HepG2 (cell line): Measurements from ENCODE around the gene ASPHD1. TPM values are rescaled to one million over a fixed set of nuclear protein-coding genes. Genes with fewer than 3 reads are reported as not detected.
A peak's percentile ranks its signal among the peaks of the same experiment; 100 is the strongest.

Source experiments
- ATAC-seq: fragments of 200-7000 bp; cut with Tn5 transposase; 3 replicates; pipeline ENCODE4 v1.9.1; 2020; ENCODE audit warnings: mild to moderate bottlenecking, moderate library complexity
- BruUV-seq: library from RNA; stranded (reverse); fragments of 400-500 nt; replicated peaks from 2 replicates; lab custom pipeline; 2021; lab: Mats Ljungman, UMichigan
- CTCF ChIA-PET: fragments of 300-600 bp; formaldehyde crosslinking; extraction: SDS; loops from one replicate; lab custom pipeline; 2021; ENCODE audit warnings: low total read pairs, inconsistent platforms, low intra/inter-chr PET ratio; lab: Yijun Ruan, JAX
- POLR2A ChIA-PET: fragments of 350-600 bp; sonication (Branson Sonifier 250); formaldehyde crosslinking; loops from one replicate; lab custom pipeline; 2020; ENCODE audit warnings: antibody characterized with exemption, inconsistent platforms; lab: Yijun Ruan, JAX
- DNase-seq: peaks from one replicate; pipeline ENCODE4 v3.0.0-alpha.2; 2015; ENCODE audit warnings: low spot score
- FAIRE-seq: peaks from 3 replicates; lab custom pipeline; 2011; peaks lifted over from hg19 to GRCh38; lab: Jason Lieb, UNC
- H2AFZ ChIP-seq: one replicate; pipeline ENCODE4 v1.6.1; 2011; ENCODE audit warnings: low read length, inconsistent platforms
- H3K27ac ChIP-seq: fragments of 300-600 bp; 3 replicates; pipeline ENCODE4 v1.8.0; 2011; ENCODE audit warnings: mixed run types, mild to moderate bottlenecking, mixed read lengths, low read length, inconsistent platforms; ENCODE audit not compliant: insufficient read depth; ENCODE audit errors: extremely low read length
- H3K27me3 ChIP-seq, 2 experiments: fragments of 200-600 bp in 1 of 2; 2 replicates in 1 of 2; 3 replicates in 1 of 2; pipeline versions ENCODE4 v1.6.0 to v1.8.0; 2011; ENCODE audit warnings: low read length in 2 of 2, mild to moderate bottlenecking in 2 of 2, moderate library complexity in 2 of 2, inconsistent platforms in 1 of 2; ENCODE audit not compliant: insufficient read depth in 2 of 2, control insufficient read depth in 1 of 2
- H3K36me3 ChIP-seq, 2 experiments: fragments of 200-600 bp in 1 of 2; replicated peaks in 1 of 2; 2 replicates in 1 of 2; 3 replicates in 1 of 2; pipeline versions ENCODE4 v1.5.1 to v1.8.0; 2011; ENCODE audit warnings: low read length in 2 of 2, inconsistent platforms in 1 of 2; ENCODE audit not compliant: insufficient read depth in 2 of 2, control insufficient read depth in 1 of 2
- H3K4me1 ChIP-seq: 2 replicates; pipeline ENCODE4 v1.5.1; 2012; ENCODE audit warnings: low read length, inconsistent platforms; ENCODE audit not compliant: insufficient read depth
- H3K4me2 ChIP-seq: 2 replicates; pipeline ENCODE4 v1.6.0; 2011; ENCODE audit warnings: low read depth, low read length, inconsistent platforms
- H3K4me3 ChIP-seq, 3 experiments: fragments of 200-600 bp in 1 of 3; sonication (generic), shearing (Covaris generic) in 1 of 3; replicated peaks in 1 of 3; 2 replicates each; pipeline ENCODE4 v1.5.1; 2011 to 2016; ENCODE audit warnings: low read length in 3 of 3, inconsistent platforms in 2 of 3, low read depth in 2 of 3, mild to moderate bottlenecking in 2 of 3, control low read depth in 1 of 3, mixed read lengths in 1 of 3; ENCODE audit not compliant: insufficient read depth in 1 of 3
- H3K79me2 ChIP-seq: one replicate; pipeline ENCODE4 v1.6.1; 2011; ENCODE audit warnings: low read length, inconsistent platforms; ENCODE audit not compliant: insufficient read depth
- H3K9ac ChIP-seq: 2 replicates; pipeline ENCODE4 v1.6.0; 2011; ENCODE audit warnings: mild to moderate bottlenecking, low read depth, low read length, inconsistent platforms; ENCODE audit not compliant: insufficient read depth
- H3K9me3 ChIP-seq: 2 replicates; pipeline ENCODE4 v1.5.1; 2012; ENCODE audit warnings: mild to moderate bottlenecking, low read length
- H4K20me1 ChIP-seq: 2 replicates; pipeline ENCODE4 v1.6.0; 2011; ENCODE audit warnings: inconsistent platforms, mild to moderate bottlenecking, low read length, moderate library complexity; ENCODE audit not compliant: insufficient read depth
- AGO2 ChIP-seq: fragments of 200-400 bp; formaldehyde crosslinking; optimal IDR thresholded peaks from 2 replicates; pipeline ENCODE3; 2017; ENCODE audit warnings: mild to moderate bottlenecking, low read depth, low read length, moderate library complexity
- ELF1 ChIP-seq: sonication (generic); formaldehyde crosslinking; IDR thresholded peaks from 2 replicates; pipeline ENCODE4 v1.4.0; 2020; ENCODE audit warnings: missing genetic modification reagents
- KAT7 ChIP-seq: IDR thresholded peaks from 2 replicates; pipeline ENCODE4 v1.6.1; 2018; ENCODE audit warnings: borderline replicate concordance, missing compliant biosample characterization
- POGZ ChIP-seq: sonication (generic); formaldehyde crosslinking; IDR thresholded peaks from 2 replicates; pipeline ENCODE4 v1.4.0; 2020; ENCODE audit warnings: mild to moderate bottlenecking, missing genetic modification reagents
- SKI ChIP-seq: fragments of 450-650 bp; IDR thresholded peaks from one replicate; pipeline ENCODE4 v1.6.1; 2018; ENCODE audit warnings: mild to moderate bottlenecking; ENCODE audit not compliant: partially characterized antibody
- SMARCC2 ChIP-seq: fragments of 450-650 bp; IDR thresholded peaks from 2 replicates; pipeline ENCODE4 v1.6.1; 2017; ENCODE audit warnings: antibody characterized with exemption, mild to moderate bottlenecking
- TRAFD1 ChIP-seq: sonication (generic); formaldehyde crosslinking; IDR thresholded peaks from 2 replicates; pipeline ENCODE4 v1.5.1; 2020; ENCODE audit warnings: missing genetic modification reagents, mild to moderate bottlenecking, borderline replicate concordance
- ZNF232 ChIP-seq: sonication (generic); formaldehyde crosslinking; IDR thresholded peaks from 2 replicates; pipeline ENCODE4 v1.4.0; 2020; ENCODE audit warnings: missing genetic modification reagents, borderline replicate concordance
- ZNF280B ChIP-seq: sonication (generic); formaldehyde crosslinking; IDR thresholded peaks from 2 replicates; pipeline ENCODE4 v1.5.0; 2020; ENCODE audit warnings: missing genetic modification reagents, mild to moderate bottlenecking, borderline replicate concordance
- ZNF552 ChIP-seq: sonication (generic); formaldehyde crosslinking; IDR thresholded peaks from 2 replicates; pipeline ENCODE4 v1.9.0; 2022; ENCODE audit warnings: missing genetic modification reagents, mild to moderate bottlenecking, borderline replicate concordance
- WGBS: methylation state at CpG from one replicate; pipeline ENCODE4 v1.1.6; 2017; ENCODE audit warnings: low lambda C conversion rate; 5-methylcytosine and 5-hydroxymethylcytosine counted together
- in situ Hi-C: cut with HindIII; loops from 2 replicates; pipeline ENCODE4 v1.10.0; 2017; ENCODE audit warnings: low pct_unique_long_range_greater_than_20kb; ENCODE audit not compliant: extremely low pct_ligation_motif_present
- intact Hi-C: fragments of 100-400 bp; cut with micrococcal nuclease; formaldehyde crosslinking; loops from one replicate; pipeline ENCODE4 v1.10.0; 2022; ENCODE audit not compliant: unreplicated experiment
- polyA plus RNA-seq, 8 experiments: library from polyadenylated mRNA; depleted of rRNA in 3 of 8; stranded (reverse) in 7 of 8; unstranded in 1 of 8; fragments of >200 nt; fragmentation: Illumina TruSeq in 4 of 8; extraction: Trizol in 4 of 8; gene quantifications; 2 replicates each; pipeline versions ENCODE4 v1.2.1 to v1.2.3, GENCODE V29; 2011 to 2016; ENCODE audit warnings: low read depth in 4 of 8, missing spikeins in 1 of 8, mixed read lengths in 1 of 8; ENCODE audit not compliant: insufficient read depth in 1 of 8
- total RNA-seq, 5 experiments: library from RNA; depleted of rRNA; stranded (reverse); fragments of >200 nt; fragmentation: Illumina TruSeq; extraction: Trizol; gene quantifications; 2 replicates each; pipeline ENCODE4 v1.2.3, GENCODE V29; 2016; ENCODE audit warnings: low read depth in 1 of 5

ASPHD1 gene
- total and polyA plus RNA-seq, 2 of the 13 experiments (the other 11 are each of a cell fraction or from before 2014, with no cell fraction given), result 13.1 to 19.7 TPM

DNA sequence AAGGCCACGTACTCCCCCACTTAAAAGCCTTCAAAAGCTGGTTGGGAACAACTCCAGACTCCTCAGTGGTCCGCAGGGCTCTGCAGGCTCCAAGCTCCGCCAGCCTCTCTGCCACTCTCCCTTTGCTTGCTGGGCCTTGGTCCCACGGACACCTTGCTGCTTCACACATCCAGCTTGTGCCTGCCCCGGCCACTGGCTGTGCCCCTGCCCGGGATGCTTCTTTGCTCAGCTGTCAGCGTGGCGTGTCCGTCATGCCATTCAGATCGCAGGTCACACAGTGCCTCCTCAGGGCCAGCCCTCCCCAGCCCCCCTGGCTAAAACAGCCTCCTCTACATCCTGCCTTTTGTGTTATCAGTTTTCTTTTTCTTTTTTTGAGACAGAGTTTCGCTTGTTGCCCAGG lies 11.8 kb downstream of the ASPHD1 start:
- CTCF ChIA-PET, result no interaction called here
- FAIRE-seq (no peak), DNase-seq (no peak), ATAC-seq (peak; percentile 19)
- peaks cover 19% of the 10 kb centered on the region for H3K4me1 ChIP-seq
- no peaks in the 10 kb centered on the region for H3K79me2 ChIP-seq
- no peak overlapping the region for H3K9ac ChIP-seq
- no peak overlapping the region for H3K4me2 ChIP-seq
- POLR2A ChIA-PET, result interaction anchor here (1.3 to 6.2 kb wide), 2 partner anchors 11 to 14 kb away, joined by 7 to 49 read pairs; partner anchors contain the start of genes ASPHD1, KCTD13 and SEZ6L2
- H4K20me1 ChIP-seq, result no peaks in the 10 kb centered on the region
- WGBS, result 94% methylated on average over 10 of the region's 11 CpGs
- no peaks in the 10 kb centered on the region for H3K9me3 ChIP-seq
- no peaks in the 10 kb centered on the region; a peak in 2 of 5 replicates for H3K36me3 ChIP-seq
- BruUV-seq, result no TSS peak
- H3K4me3 ChIP-seq, result no peak overlapping the region
- in situ Hi-C loops (no loop called here), intact Hi-C loops (no loop called here)
- no peaks in the 10 kb centered on the region for H3K27me3 ChIP-seq
- no peak overlapping the region for H3K27ac ChIP-seq
- H2AFZ ChIP-seq, result no peak overlapping the region
- TF ChIP-seq ZNF552 (CRISPR knock-in tag) (0 out of 2 replicates have a peak, but pooled peaks have one; percentile 32), SKI (no peak), AGO2 (peak; percentile 93), ZNF280B (CRISPR knock-in tag) (peak; percentile 35; the same call in 1 of the 2 replicates)

- no peak overlapping the region for H3K4me3 ChIP-seq
- no peak for DNase-seq
- no peak for ATAC-seq
- POLR2A ChIA-PET, result interaction anchor here (4.8 to 6.2 kb wide), 2 partner anchors 12 to 13 kb away, joined by 34 to 49 read pairs; partner anchors contain the start of genes ASPHD1, KCTD13 and SEZ6L2
- intact Hi-C loops, result no loop called here
- no peak overlapping the region for H3K4me2 ChIP-seq
- H3K9me3 ChIP-seq, result no peaks in the 10 kb centered on the region
- no peaks in the 10 kb centered on the region for H4K20me1 ChIP-seq
- no peaks in the 10 kb centered on the region for H3K27me3 ChIP-seq
- no peaks in the 10 kb centered on the region for H3K79me2 ChIP-seq
- peaks cover 14% of the 10 kb centered on the region for H3K4me1 ChIP-seq
- H3K9ac ChIP-seq, result no peak overlapping the region
- H3K36me3 ChIP-seq, result no peaks in the 10 kb centered on the region; a peak in 2 of 5 replicates
- H3K27ac ChIP-seq, result no peak overlapping the region
- BruUV-seq, result no TSS peak
- no peak for FAIRE-seq
- TF ChIP-seq AGO2 (peak; percentile 36), ZNF232 (CRISPR knock-in tag) (no peak), TRAFD1 (CRISPR knock-in tag) (no peak), SMARCC2 (no peak), POGZ (no peak), KAT7 (CRISPR knock-in tag) (no peak), ELF1 (CRISPR knock-in tag) (no peak)
- in situ Hi-C loops, result no loop called here
- no peak overlapping the region for H2AFZ ChIP-seq
- WGBS, result 93% methylated on average over 8 of the region's 8 CpGs
- CTCF ChIA-PET, result no interaction called here
Measured at GRCh38 chr16:29913514-29913913, 13.2 kb downstream of the ASPHD1 start.
